HL-60 (cell line): ENCODE measurements around the gene ATF6.

Experiments used
- DNase-seq, 2 experiments: peaks; one replicate each; pipeline ENCODE4 v3.0.0-alpha.2; 2010 to 2020; ENCODE audit warnings: low read depth in 1 of 2, low spot score in 1 of 2
- H3K27ac ChIP-seq: fragments of 250-450 bp; sonication (Bioruptor Pico); replicated peaks from 2 replicates; pipeline ENCODE4 v1.5.1; 2020; ENCODE audit warnings: mild to moderate bottlenecking, moderate library complexity
- H3K27me3 ChIP-seq: fragments of 250-450 bp; sonication (Bioruptor Pico); 2 replicates; pipeline ENCODE4 v1.5.1; 2021; ENCODE audit warnings: mild to moderate bottlenecking, moderate library complexity; ENCODE audit not compliant: insufficient read depth, poor library complexity, severe bottlenecking
- H3K4me3 ChIP-seq: replicated peaks from 2 replicates; pipeline ENCODE4 v1.5.1; 2011; ENCODE audit warnings: mild to moderate bottlenecking, control low read depth, low read length; ENCODE audit not compliant: insufficient read depth
- CTCF ChIP-seq: IDR thresholded peaks from one replicate; pipeline ENCODE4 v1.5.1; 2011; ENCODE audit warnings: low read length, control low read depth, inconsistent platforms; ENCODE audit not compliant: insufficient read depth
- GABPA ChIP-seq: IDR thresholded peaks from 2 replicates; pipeline ENCODE4 v1.6.1; 2012; ENCODE audit warnings: low read depth
- POLR2AphosphoS5 ChIP-seq: IDR thresholded peaks from 2 replicates; pipeline ENCODE4 v1.6.1; 2012; ENCODE audit warnings: low read depth
- SPI1 ChIP-seq: IDR thresholded peaks from 2 replicates; pipeline ENCODE4 v1.6.1; 2012; ENCODE audit warnings: low read depth, mild to moderate bottlenecking, borderline replicate concordance
- TF ChIP-seq, protein P1 (sequence below): IDR thresholded peaks from 2 replicates; pipeline ENCODE4 v1.6.1; 2012; ENCODE audit warnings: low read depth; ENCODE audit not compliant: insufficient replicate concordance

Gene ATF6

GRCh38 chr1:161914595-161914994 is 148.5 kb downstream of the ATF6 start:
- DNase-seq: no peak
- Histone ChIP-seq H3K4me3 (no peak overlapping the region), H3K27me3 (no peaks in the 10 kb centered on the region), H3K27ac (no peak overlapping the region)
- TF ChIP-seq GABPA (no peak), POLR2AphosphoS5 (no peak), CTCF (no peak), SPI1 (no peak)
- TF ChIP-seq, protein P1, sequence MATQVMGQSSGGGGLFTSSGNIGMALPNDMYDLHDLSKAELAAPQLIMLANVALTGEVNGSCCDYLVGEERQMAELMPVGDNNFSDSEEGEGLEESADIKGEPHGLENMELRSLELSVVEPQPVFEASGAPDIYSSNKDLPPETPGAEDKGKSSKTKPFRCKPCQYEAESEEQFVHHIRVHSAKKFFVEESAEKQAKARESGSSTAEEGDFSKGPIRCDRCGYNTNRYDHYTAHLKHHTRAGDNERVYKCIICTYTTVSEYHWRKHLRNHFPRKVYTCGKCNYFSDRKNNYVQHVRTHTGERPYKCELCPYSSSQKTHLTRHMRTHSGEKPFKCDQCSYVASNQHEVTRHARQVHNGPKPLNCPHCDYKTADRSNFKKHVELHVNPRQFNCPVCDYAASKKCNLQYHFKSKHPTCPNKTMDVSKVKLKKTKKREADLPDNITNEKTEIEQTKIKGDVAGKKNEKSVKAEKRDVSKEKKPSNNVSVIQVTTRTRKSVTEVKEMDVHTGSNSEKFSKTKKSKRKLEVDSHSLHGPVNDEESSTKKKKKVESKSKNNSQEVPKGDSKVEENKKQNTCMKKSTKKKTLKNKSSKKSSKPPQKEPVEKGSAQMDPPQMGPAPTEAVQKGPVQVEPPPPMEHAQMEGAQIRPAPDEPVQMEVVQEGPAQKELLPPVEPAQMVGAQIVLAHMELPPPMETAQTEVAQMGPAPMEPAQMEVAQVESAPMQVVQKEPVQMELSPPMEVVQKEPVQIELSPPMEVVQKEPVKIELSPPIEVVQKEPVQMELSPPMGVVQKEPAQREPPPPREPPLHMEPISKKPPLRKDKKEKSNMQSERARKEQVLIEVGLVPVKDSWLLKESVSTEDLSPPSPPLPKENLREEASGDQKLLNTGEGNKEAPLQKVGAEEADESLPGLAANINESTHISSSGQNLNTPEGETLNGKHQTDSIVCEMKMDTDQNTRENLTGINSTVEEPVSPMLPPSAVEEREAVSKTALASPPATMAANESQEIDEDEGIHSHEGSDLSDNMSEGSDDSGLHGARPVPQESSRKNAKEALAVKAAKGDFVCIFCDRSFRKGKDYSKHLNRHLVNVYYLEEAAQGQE: no peak

- TF ChIP-seq POLR2AphosphoS5 (no peak), CTCF (no peak), SPI1 (no peak), GABPA (no peak)
- TF ChIP-seq, protein P1: no peak
- H3K27ac ChIP-seq: no peak overlapping the region
- H3K4me3 ChIP-seq: no peak overlapping the region
- H3K27me3 ChIP-seq: no peaks in the 10 kb centered on the region
- DNase-seq: no peak
Observed at GRCh38 chr1:161915051-161915503, 149.0 kb downstream of the ATF6 start.

- Histone ChIP-seq H3K27ac (no peak overlapping the region), H3K4me3 (no peak overlapping the region), H3K27me3 (no peaks in the 10 kb centered on the region)
- DNase-seq: no peak
- TF ChIP-seq SPI1 (no peak), CTCF (no peak), POLR2AphosphoS5 (no peak), GABPA (no peak)
- TF ChIP-seq, protein P1: no peak
Observed at GRCh38 chr1:161915978-161916377, 149.9 kb downstream of the ATF6 start.
